ENCODE measurements around the gene XKR7. TPM values are rescaled to one million over a fixed set of nuclear protein-coding genes. Genes with fewer than 3 reads are reported as not detected.
"Not testable (repeated sequence)": the region's sequence is repeated elsewhere in the genome, so short reads cannot be mapped to it uniquely, and the experiment has no call there.

XKR7 gene
- total RNA-seq, 1 donor from 2014 or later = 0.23 TPM

DNA sequence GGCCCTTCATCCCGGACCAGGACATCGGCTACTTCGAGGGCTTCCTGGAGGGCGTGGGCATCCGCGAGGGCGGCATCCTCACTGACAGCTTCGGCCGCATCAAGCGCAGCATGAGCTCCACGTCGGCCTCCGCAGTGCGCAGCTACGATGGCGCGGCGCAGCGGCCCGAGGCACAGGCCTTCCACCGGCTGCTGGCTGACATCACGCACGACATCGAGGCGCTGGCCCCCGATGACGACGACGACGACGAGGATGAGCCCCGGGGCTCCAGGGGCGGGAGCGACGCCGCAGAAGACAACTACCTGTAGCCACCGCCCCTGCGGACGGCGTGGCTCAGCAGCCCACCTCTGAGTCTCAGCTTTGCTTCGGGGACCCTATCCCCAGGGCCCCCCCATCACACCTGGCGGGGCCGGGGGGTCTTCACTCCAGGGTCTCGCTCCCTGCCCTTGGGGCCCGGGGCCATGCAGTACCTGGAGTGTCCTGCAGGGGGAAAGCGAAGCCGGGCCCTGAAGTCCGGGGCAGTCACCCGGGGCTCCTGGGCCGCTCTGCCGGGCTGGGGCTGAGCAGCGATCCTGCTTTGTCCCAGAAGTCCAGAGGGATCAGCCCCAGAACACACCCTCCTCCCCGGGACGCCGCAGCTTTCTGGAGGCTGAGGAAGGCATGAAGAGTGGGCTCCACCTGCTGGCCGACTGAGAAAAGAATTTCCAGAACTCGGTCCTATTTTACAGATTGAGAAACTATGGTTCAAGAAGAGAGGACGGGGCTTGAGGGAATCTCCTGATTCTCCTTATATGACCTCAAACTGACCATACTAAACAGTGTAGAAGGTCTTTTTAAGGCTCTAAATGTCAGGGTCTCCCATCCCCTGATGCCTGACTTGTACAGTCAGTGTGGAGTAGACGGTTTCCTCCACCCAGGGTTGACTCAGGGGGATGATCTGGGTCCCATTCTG, 63.3 kb downstream of the XKR7 start:
- Mint-ChIP-seq H3K4me3 (ENCODE audit: unreplicated experiment) (no peak overlapping the region), H3K27me3 (ENCODE audit: unreplicated experiment) (peaks cover 5% of the 10 kb centered on the region), H3K4me1 (ENCODE audit: unreplicated experiment) (peaks cover 11% of the 10 kb centered on the region), H3K27ac (ENCODE audit: unreplicated experiment) (no peak overlapping the region), H3K9me3 (ENCODE audit: unreplicated experiment) (no peaks in the 10 kb centered on the region), H3K36me3 (ENCODE audit: low read depth, unreplicated experiment) (peaks cover 16% of the 10 kb centered on the region)
- TF ChIP-seq, protein P1, sequence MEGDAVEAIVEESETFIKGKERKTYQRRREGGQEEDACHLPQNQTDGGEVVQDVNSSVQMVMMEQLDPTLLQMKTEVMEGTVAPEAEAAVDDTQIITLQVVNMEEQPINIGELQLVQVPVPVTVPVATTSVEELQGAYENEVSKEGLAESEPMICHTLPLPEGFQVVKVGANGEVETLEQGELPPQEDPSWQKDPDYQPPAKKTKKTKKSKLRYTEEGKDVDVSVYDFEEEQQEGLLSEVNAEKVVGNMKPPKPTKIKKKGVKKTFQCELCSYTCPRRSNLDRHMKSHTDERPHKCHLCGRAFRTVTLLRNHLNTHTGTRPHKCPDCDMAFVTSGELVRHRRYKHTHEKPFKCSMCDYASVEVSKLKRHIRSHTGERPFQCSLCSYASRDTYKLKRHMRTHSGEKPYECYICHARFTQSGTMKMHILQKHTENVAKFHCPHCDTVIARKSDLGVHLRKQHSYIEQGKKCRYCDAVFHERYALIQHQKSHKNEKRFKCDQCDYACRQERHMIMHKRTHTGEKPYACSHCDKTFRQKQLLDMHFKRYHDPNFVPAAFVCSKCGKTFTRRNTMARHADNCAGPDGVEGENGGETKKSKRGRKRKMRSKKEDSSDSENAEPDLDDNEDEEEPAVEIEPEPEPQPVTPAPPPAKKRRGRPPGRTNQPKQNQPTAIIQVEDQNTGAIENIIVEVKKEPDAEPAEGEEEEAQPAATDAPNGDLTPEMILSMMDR (IDR thresholded peaks at IDR 0.05; ENCODE audit: unreplicated experiment) = peak; percentile 100
- peak; percentile 83 for DNase-seq (ENCODE audit: low spot score)

DNA sequence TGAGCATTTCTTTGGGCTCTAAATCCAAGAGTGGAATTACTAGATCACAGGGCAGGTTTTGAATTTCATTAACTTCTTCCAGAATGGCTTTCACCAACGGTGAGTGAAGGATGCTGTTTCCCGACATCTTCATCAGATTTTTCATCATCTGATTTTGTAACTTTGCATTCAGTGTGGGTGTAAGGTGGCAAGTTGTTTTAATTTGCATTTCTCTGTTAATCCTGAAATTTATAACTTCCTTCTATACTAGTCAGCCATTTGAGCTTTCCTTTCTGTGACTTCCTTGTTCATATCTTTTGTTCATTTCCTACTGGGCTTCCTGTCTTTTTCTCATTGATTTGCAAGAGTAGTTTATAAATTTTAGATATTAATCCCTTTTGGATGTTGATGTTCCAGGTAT, 65.4 kb downstream of the XKR7 start:
- TF ChIP-seq, protein P1 (IDR thresholded peaks at IDR 0.05; ENCODE audit: unreplicated experiment) = no peak
- no peaks in the 10 kb centered on the region for H3K9me3 Mint-ChIP-seq (ENCODE audit: unreplicated experiment)
- no peak overlapping the region for H3K27ac Mint-ChIP-seq (ENCODE audit: unreplicated experiment)
- H3K27me3 Mint-ChIP-seq (ENCODE audit: unreplicated experiment) = peaks cover 5% of the 10 kb centered on the region
- peaks cover 11% of the 10 kb centered on the region for H3K4me1 Mint-ChIP-seq (ENCODE audit: unreplicated experiment)
- DNase-seq (ENCODE audit: low spot score) = no peak
- H3K36me3 Mint-ChIP-seq (ENCODE audit: low read depth, unreplicated experiment) = peaks cover 10% of the 10 kb centered on the region
- H3K4me3 Mint-ChIP-seq (ENCODE audit: unreplicated experiment) = no peak overlapping the region

DNA sequence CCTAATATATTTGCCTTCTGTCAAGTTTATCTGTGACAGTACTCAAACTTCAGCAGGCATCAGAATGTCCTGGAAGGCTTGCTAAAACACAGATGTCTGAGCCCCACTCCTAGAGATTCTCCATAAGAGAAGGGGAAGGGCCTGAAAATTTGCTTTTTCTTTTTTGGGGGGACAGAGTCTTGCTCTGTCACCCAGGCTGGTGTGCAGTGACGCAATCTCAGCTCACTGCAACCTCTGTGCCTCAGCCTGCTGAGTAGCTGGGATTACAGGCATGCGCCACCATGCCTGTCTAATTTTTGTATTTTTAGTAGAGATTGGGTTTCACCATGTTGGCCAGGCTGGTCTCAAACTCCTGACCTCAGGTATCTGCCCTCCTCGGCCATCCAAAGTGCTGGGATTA, 65.8 kb downstream of the XKR7 start:
- not testable (repeated sequence) for H3K27ac Mint-ChIP-seq (ENCODE audit: unreplicated experiment); H3K9me3 Mint-ChIP-seq (ENCODE audit: unreplicated experiment); H3K27me3 Mint-ChIP-seq (ENCODE audit: unreplicated experiment); H3K4me3 Mint-ChIP-seq (ENCODE audit: unreplicated experiment); DNase-seq (ENCODE audit: low spot score); H3K36me3 Mint-ChIP-seq (ENCODE audit: low read depth, unreplicated experiment)
- H3K4me1 Mint-ChIP-seq (ENCODE audit: unreplicated experiment) = peaks cover 11% of the 10 kb centered on the region

DNA sequence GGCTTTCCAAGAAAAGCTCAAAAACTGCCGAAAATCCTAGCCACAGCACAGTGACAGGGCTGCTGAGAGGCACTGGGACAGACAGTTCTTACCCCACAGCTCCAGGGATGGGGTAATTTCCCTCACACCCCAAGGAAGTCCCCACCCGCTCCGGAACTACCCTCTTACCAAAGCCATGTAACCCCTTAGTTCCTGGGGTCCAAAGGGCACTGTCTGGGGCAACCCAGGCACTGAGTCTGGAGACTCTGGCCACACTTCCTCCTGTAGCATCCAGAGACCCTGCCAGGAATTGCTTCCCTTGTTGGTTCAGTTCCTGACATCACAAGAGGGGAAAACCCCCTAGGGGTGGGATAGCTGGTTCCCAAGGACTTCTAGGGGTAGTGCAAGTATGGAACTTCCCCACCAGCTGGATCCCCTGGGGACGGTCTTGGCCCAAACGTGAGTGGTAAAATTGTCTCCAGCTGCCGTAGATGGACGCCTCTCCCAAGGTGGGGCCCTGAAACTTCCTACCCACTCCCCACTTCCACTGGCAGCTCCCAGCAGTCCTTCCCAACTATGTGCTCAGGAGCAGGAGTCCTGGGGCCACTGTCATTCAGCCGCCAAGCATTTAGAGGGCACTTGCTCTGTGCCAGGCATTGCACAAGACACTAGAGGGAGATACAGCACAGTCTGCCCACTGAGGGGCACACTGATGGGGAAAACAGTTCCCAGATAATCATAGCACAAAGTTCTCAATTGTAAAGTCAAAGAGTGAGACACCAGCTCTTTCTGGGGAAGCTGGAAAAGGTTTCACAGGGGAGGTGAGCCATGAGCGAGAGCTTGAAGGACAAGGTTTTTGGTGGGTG, 66.9 kb downstream of the XKR7 start:
- Mint-ChIP-seq H3K27me3 (ENCODE audit: unreplicated experiment) (peaks cover 5% of the 10 kb centered on the region), H3K4me1 (ENCODE audit: unreplicated experiment) (peaks cover 11% of the 10 kb centered on the region), H3K36me3 (ENCODE audit: low read depth, unreplicated experiment) (peaks cover 5% of the 10 kb centered on the region), H3K4me3 (ENCODE audit: unreplicated experiment) (no peak overlapping the region), H3K9me3 (ENCODE audit: unreplicated experiment) (no peaks in the 10 kb centered on the region), H3K27ac (ENCODE audit: unreplicated experiment) (no peak overlapping the region)
- TF ChIP-seq, protein P1 (IDR thresholded peaks at IDR 0.05; ENCODE audit: unreplicated experiment) = no peak
- DNase-seq (ENCODE audit: low spot score) = no peak

DNA sequence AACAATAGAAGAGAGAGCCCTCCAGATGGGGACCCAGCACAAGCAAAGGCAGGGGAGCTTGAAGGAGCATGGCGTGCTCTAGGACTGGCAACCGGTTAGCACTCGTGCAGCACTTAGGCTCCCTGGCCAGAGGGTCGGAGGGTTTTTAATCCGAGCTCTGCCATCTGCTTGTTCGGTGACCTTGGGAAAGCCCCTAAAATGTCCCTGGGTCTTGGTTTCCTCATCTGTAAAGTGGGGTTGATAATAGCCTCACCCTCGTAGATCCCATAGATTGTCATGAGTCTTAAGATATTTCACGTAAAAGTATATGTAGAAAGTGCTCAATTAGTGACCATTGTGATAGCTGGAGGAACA, 67.5 kb downstream of the XKR7 start:
- no peak overlapping the region for H3K27ac Mint-ChIP-seq (ENCODE audit: unreplicated experiment)
- no peak overlapping the region for H3K4me3 Mint-ChIP-seq (ENCODE audit: unreplicated experiment)
- no peak for DNase-seq (ENCODE audit: low spot score)
- no peaks in the 10 kb centered on the region for H3K36me3 Mint-ChIP-seq (ENCODE audit: low read depth, unreplicated experiment)
- H3K4me1 Mint-ChIP-seq (ENCODE audit: unreplicated experiment) = peaks cover 11% of the 10 kb centered on the region
- H3K9me3 Mint-ChIP-seq (ENCODE audit: unreplicated experiment) = no peaks in the 10 kb centered on the region
- TF ChIP-seq, protein P1 (IDR thresholded peaks at IDR 0.05; ENCODE audit: unreplicated experiment) = no peak
- H3K27me3 Mint-ChIP-seq (ENCODE audit: unreplicated experiment) = peaks cover 5% of the 10 kb centered on the region

Data from endothelial cell (in vitro differentiated cells).